Measurements from ENCODE around the gene SERPINB1.
"Not testable (repeated sequence)": the region's sequence is repeated elsewhere in the genome, so short reads cannot be mapped to it uniquely, and the experiment has no call there.

Gene SERPINB1

GRCh38 chr6:2819115-2819514, 22.5 kb downstream of the SERPINB1 start:
- in situ Hi-C loops (cut with MboI; ENCODE audit: low sequenced_read_pairs): no loop called here

GRCh38 chr6:2818593-2818992, 23.1 kb downstream of the SERPINB1 start:
- in situ Hi-C loops (cut with MboI; ENCODE audit: low sequenced_read_pairs): no loop called here

GRCh38 chr6:2817903-2818443, 23.7 kb downstream of the SERPINB1 start:
- in situ Hi-C loops (cut with MboI; ENCODE audit: low sequenced_read_pairs): no loop called here

- in situ Hi-C loops (cut with MboI; ENCODE audit: low sequenced_read_pairs): no loop called here
Measured at GRCh38 chr6:2816158-2816557, 25.5 kb downstream of the SERPINB1 start.

DNA sequence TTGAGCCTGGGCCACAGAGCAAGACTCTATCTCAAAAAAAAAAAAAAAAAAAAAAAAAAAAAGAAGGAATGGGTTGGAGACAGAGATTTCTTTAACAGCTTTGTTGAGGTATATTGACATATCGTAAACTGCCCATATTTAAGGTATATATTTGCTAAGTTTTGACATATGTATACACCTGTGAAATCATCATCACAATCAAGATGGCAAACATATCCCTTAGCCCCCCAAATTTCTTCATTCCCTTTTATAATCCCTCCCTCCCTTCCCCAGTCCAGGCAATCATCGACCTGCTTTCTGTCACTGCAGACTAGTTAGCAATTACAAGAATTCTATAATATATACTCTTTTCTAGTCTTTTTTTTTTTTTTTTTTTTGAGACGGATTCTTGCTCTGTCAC, 29.0 kb downstream of the SERPINB1 start:
- in situ Hi-C loops (cut with MboI; ENCODE audit: low sequenced_read_pairs): no loop called here

DNA sequence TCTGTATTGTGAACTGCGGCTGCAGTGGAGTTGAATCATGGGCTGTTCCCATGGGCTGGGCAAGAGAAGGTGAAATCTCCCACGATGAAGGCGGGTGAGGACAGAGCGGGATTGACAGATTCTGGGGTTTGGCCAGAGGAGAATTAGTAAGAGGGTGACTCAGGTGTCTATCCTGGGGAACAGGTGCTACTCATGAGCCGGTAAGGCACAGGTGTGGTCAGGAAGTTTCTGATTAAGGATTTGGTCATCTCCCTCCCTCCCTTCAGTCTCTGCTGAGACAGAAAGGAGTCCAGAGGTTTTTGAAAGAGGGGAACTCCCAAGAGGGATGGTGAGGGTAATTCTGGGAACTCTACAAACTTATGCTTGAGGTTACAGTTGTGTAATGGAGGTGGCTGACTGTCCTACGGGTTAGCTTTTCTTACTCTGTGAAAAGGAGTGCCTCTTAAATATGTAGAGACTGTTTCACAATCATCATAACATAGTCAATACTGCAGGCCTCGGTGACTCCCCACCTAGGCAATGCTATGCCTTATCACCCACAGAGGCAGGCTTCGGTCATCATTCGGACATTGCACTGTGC, 31.5 kb downstream of the SERPINB1 start:
- in situ Hi-C loops (cut with MboI; ENCODE audit: low sequenced_read_pairs): no loop called here

- in situ Hi-C loops (cut with MboI; ENCODE audit: low sequenced_read_pairs): no loop called here
Measured at GRCh38 chr6:2809015-2809414, 32.6 kb downstream of the SERPINB1 start.

DNA sequence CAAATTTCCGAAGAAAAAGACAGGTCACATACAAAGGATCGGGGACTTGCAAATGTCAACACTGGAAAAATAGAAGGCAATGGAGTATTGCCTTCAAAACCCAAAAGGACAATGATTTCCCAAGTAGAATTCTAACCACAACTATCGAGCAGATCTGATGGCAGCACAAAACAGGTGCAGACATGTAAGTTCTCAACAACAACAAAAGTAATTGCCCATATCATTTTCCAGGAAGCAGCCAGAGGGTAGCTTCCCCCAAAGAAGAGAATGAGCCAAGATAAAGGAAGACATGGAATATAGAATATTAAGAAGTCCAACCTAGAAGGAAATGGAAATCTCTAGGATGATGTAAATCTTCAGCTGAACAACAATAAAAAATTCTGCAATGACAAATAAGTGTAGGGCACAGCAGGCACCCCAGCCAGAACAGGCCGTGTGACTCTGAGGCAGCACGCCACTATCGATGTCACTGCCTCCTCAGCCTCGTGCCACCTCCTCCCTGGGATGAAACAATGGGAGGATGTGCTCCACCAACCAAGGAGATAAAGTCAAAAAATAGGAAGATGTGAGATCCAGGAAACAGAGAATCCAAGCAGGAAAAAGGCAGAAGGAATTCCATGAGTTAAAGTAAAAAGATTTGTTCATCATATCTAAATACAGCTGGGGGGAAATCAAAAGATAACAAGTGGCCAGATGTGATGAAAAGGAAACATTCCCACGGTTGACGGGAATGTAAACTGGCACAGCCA, 34.1 kb downstream of the SERPINB1 start:
- in situ Hi-C loops (cut with MboI; ENCODE audit: low sequenced_read_pairs): no loop called here

- in situ Hi-C loops (cut with MboI; ENCODE audit: low sequenced_read_pairs): no loop called here
Measured at GRCh38 chr6:2806644-2807043, 35.0 kb downstream of the SERPINB1 start.

- in situ Hi-C loops (cut with MboI; ENCODE audit: low sequenced_read_pairs): no loop called here
Measured at GRCh38 chr6:2805031-2805430, 36.6 kb downstream of the SERPINB1 start.

GRCh38 chr6:2804516-2804915, 37.1 kb downstream of the SERPINB1 start:
- in situ Hi-C loops (cut with MboI; ENCODE audit: low sequenced_read_pairs): no loop called here

- in situ Hi-C loops (cut with MboI; ENCODE audit: low sequenced_read_pairs): no loop called here
Measured at GRCh38 chr6:2803731-2804429, 37.8 kb downstream of the SERPINB1 start.

DNA sequence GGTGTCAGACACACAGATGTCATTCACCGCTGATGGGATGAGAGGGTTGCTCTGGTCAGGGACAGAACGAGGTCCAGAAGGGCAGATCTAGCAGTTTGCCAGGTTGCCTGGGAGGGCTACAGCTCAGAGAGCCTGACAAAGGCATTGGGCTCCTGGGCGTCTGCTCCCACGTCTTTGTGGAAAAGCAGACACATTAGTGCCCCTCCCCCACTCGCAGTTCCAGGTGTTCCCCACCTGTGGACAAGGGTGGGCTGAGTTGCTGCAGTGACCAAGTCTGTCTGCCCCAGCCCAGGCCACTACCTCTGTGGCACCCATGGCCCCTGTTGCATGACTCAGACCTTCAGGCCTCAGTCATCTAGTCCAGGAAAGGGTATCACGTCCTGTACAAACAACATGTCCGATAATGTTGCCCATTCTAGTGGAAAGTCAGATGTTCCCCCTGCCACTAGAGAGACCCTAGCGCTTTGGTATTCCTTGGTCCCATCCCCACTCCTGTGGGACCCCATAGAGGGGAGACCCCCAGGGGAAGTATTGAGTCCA, 39.1 kb downstream of the SERPINB1 start:
- in situ Hi-C loops (cut with MboI; ENCODE audit: low sequenced_read_pairs): no loop called here

DNA sequence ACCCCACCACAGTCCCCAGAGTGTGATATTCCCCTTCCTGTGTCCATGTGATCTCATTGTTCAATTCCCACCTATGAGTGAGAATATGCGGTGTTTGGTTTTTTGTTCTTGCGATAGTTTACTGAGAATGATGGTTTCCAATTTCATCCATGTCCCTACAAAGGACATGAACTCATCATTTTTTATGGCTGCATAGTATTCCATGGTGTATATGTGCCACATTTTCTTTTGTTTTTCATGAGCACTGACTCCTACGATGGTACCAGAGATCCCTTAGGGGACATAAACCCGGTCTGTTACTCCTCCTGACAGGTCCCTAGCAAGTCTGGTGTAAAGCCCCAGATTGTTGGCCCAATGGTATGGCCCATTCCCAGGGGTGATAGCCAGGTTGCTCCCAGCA, 40.0 kb downstream of the SERPINB1 start:
- in situ Hi-C loops (cut with MboI; ENCODE audit: low sequenced_read_pairs): not testable (repeated sequence)

DNA sequence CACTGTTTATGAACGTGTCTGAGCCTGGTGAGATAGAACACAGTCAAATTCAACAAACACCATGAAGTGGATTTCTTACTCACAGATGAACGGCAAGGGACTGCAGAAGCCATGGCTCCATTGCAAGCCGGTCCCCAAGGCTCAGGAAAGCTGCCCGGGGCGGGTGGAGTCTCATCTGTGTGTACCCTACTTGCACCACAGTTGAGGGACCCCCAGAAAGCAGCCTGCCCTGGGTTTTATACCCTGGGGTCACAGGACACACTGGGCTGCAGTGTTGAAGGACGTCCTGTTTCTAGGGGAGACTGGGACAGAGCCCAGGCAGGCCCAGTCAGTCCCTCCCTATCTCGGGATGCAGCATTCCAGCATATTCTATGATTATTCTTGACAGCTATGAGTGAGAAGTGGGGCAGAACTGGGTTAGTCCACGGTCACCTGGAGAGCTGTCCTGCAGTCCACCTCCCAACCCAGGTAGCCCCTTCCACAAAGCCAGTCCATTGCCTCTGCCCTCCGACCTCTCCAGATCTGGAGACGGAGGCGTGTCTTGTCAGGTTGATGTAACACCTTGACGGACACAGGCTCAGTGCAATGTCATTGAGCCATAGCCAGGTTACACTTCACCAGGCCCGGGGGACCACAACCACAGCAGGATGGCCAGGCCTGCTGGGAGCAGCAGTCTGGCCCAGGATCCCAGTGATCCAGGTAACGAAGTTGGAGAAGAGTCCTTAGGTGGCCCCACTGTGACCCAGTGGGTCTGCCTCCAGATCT, 40.9 kb downstream of the SERPINB1 start:
- in situ Hi-C loops (cut with MboI; ENCODE audit: low sequenced_read_pairs): no loop called here

DNA sequence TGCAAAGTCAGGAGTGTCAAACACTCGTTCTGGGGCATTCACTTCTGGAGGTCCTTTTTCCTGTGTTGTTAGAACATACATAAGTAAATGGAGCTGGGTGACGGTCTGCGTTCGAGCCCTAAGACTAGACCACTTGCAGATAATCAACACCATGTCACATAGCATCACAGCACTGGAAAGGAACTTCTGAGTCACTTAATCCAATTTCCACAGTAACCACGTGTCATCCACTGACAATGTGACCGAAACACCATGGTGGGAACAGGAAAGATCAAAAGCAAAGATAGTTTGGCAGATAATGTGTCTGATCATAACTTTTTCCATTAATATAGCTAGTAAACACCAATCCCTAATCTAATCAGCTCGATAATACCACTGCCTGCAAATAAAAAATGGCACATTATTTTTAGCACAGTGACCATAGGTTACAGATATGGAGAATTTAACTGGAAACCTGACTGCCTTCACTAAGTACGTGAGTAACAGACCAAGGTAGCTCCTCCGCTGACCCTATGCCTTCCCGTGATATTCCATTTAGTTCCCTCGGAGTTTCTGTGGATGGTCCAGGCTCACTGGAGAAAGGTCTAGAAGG, 41.6 kb downstream of the SERPINB1 start:
- in situ Hi-C loops (cut with MboI; ENCODE audit: low sequenced_read_pairs): no loop called here

- in situ Hi-C loops (cut with MboI; ENCODE audit: low sequenced_read_pairs): no loop called here
Measured at GRCh38 chr6:2798586-2799134, 43.0 kb downstream of the SERPINB1 start.

- in situ Hi-C loops (cut with MboI; ENCODE audit: low sequenced_read_pairs): no loop called here
Measured at GRCh38 chr6:2797564-2798031, 44.1 kb downstream of the SERPINB1 start.

GRCh38 chr6:2796861-2797260, 44.8 kb downstream of the SERPINB1 start:
- in situ Hi-C loops (cut with MboI; ENCODE audit: low sequenced_read_pairs): no loop called here

GRCh38 chr6:2795956-2796355, 45.7 kb downstream of the SERPINB1 start:
- in situ Hi-C loops (cut with MboI; ENCODE audit: low sequenced_read_pairs): no loop called here

Data from HL-60/S4 (cell line).